Stimulated activated CD4-positive, alpha-beta T cell treated with anti-CD3 and anti-CD28 coated beads, Interleukin-4, amount 100 ng/mL, for 48 hours (primary cell): ENCODE measurements around the gene WDR33.

Source experiments
- DNase-seq, 2 donors: peaks; one replicate each; pipeline ENCODE4 v3.0.0-alpha.2; 2020; ENCODE audit warnings: low read depth in 2 of 2

Gene WDR33

GRCh38 chr2:127695491-127696472 is 115.2 kb downstream of the WDR33 start:
- peak; percentile 23 to 44 for DNase-seq

DNA sequence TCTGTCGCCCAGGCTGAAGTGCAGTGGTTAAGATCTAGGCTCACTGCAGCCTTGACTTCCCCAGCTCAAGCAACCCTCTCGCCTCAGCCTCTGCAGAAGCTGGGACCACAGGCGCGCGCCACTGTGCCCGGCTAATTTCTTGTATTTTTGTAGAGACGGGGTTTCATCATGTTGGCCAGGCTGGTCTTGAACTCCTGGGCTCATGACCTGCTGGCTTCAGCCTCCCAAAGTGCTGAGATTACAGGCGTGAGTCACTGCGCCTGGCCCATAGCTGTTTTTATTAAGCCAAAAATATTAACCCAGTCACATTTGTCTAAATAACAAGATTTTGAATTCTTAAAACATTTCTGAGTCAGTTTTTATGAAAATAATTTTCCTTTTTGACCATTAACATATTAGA is 116.0 kb downstream of the WDR33 start:
- DNase-seq = no peak

- DNase-seq = no peak
Measured at GRCh38 chr2:127690696-127691095, 120.3 kb downstream of the WDR33 start.

DNA sequence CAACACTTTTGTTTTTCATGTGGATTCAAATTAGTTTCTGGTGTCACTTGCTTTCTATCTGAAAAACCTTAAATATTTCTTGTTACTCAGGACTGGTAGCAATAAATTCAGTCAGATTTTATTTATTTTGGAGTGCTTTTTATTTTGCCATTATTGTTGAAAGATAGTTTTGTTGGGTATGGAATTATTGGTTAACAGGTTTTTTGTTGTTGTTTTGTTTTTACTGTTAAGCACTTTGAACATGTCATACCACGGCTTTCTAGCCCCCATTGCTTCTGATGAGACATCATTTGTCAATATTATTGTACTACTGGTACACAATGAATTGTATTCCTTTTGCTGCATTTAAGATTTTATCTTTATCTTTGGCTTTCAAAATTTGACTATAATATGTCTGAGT is 122.6 kb downstream of the WDR33 start:
- no peak for DNase-seq

GRCh38 chr2:127685410-127686080 is 125.4 kb downstream of the WDR33 start:
- DNase-seq = no peak

DNA sequence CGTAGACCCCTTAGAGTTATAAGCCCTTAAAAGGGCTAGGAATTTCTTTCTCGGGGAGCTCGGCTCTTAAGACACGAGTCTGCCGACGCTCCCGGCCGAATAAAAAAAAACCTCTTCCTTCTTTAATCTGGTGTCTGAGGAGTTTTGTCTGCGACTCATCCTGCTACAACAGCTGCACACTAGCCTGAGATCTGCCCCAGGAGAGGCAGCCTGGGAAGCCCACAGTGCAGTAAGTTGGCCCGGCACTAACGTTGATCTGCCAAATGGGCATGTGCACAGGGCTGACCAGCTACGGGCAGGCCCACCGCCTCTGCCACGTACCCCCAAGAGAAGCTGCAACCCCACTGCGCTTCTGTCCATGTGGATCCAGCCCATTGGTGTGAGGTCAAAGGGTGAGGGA is 127.2 kb downstream of the WDR33 start:
- DNase-seq = no peak

GRCh38 chr2:127683056-127683455 is 127.9 kb downstream of the WDR33 start:
- no peak for DNase-seq

- DNase-seq = no peak
Measured at GRCh38 chr2:127681976-127682857, 128.8 kb downstream of the WDR33 start.

- no peak for DNase-seq
Measured at GRCh38 chr2:127681288-127681804, 129.6 kb downstream of the WDR33 start.

DNA sequence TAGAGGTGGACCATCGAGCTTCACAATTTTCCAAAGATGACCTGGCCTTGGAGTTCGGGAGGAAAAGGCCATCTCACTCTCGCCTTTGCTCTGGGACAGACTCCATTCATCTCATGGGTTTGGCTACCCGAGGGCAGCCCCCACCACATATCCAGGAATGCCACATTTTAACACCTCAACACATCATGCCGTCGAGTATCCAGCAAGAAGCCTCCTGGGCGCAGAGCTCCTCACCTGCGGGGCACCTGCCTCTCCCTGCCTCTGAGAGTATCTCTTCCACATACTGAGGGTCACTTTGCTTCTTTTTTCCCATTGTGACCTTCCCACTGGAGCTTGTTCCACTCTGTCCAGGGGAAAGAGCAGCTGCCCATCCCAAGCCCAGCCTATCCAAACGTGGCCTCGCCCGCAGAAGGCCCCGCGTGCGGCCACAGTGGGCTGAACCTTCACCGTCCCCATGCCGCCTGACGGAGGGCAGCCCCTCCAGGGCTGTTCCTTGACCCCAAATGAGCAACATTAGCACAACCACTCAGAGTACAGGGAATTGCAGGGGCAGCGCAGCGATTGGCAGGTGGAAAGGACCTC is 130.2 kb downstream of the WDR33 start:
- no peak for DNase-seq

- DNase-seq = no peak
Measured at GRCh38 chr2:127679680-127680361, 131.2 kb downstream of the WDR33 start.

DNA sequence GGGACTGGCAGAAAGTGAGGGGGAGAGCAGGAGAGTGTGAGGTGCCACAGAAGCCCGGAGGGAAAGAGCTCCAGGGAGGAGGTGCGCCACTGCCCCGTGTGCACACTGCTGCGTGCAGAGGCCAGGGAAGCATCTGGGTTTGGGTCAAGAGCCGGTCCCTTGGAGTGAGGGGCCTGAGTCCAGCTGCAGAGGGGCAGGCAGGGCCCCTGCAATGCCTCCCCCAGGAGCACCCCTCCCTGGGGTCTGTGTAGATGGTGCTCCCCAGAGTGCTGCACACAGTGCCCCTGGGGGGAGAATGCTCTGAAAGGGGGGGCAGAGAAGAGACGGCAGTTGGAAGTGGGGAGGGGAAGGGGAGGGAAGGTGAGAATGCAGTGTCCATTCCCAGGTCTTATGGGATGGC is 132.0 kb downstream of the WDR33 start:
- no peak for DNase-seq

- DNase-seq = no peak
Measured at GRCh38 chr2:127678531-127678930, 132.4 kb downstream of the WDR33 start.

DNA sequence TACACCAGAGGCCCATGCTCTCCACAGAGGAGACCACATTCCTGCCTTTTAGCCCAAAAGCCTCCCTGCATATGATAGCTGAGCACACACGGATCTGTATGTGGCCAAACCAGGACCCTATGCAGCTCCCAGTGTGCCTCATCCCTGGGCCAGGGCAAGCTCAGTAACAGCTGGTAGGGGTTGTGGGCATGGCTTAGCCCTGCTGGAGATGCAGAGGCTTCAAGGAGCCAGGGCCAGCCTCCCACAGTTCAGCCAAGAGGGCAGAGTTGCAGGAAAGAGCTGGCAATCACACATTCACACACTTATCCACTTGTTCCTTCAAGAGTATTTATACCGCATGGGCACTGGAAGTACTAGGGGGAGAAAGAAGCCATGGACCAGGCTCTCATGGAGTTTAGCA is 134.1 kb downstream of the WDR33 start:
- no peak for DNase-seq

- no peak for DNase-seq
Measured at GRCh38 chr2:127675331-127676261, 135.4 kb downstream of the WDR33 start, which contains the start of gene LIMS2. TSS of gene LIMS2 (minus strand) at chr2:127675530. CDS start at chr2:127675024, 506 bp downstream.

DNA sequence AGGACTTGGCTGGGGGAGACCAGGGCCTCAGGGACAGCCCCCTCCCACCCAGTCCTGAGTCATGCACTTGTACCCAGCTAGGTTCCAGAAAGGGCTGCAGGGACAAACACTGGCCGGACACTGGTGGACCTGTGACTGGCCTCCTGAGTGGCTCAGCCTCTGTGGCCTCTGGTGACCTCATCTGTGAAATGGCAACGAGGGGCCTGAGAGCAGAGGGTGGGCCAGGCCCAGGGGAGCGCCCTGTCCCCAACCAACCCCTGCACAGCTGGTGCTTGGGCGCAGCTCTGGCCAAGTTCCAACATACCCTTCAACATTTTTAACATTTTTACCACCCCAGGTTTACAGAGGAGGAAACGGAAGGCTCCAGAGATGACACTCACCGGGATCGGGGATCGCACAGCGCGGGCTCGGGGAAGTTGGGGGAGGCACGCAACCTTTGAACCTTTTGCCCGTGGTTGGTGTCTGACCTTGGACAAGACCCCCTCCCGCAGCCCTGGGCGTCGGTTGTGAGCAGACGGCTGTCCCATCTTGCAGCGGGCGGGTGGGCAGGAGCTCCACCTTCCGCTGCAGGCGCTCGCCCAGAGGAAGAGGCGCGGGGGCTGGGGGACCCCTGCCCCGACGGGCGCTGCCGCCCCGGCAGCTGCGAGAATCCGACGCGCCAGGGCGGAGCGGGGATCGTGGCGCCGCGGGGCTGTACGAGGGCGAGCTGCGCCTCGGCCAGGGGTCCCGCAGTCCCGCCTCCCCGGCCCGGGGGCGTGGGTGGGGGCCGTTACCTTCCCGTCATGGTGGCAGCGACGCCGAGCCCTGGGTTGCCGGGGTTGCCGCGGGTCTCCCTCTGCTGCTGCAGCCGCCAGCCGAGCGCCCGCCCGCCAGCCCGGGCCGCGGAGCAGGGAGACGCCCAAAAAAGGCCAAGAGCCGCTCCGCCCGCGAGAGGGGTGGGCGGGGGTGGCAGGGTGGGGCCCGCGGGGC is 136.4 kb downstream of the WDR33 start:
- no peak for DNase-seq

DNA sequence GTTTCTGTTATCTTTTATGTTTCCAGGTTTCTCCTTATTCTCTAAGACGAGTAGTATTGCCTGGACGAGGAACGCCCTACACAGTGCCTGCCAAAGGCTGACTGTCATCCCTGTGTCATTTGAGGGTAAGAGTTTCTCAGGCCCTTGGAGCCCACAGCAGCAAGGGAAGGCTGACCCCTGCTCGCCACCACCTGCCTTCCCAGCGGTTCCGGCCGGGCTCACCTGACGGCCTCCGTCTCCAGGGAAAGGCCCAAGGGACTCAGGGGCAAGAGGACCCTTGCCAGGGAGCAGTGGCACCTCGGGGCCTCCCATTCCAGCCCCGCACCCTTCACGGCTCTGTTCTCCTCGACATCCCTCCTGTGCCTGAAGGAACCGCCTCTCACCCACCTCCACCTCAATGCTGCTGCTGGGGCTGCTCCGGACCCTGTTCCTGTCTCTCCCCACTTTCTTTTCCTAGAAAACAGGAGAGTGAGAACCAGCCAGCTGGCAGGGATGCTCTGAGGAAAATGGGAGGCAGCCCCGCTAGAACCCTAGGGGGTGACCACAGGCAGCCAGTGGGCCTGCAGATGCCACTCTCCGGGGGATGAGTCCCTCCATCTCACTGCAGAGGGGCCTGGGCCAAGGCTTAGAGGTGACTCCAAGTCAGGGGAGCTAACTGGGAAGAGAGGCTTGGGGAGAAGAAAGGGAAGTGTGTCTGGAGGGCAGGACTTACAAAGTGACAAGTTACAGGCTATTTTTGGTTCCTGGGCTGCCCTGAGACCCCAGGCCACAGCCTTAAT is 137.5 kb downstream of the WDR33 start:
- no peak for DNase-seq
